Gastrocnemius medialis (tissue), 4 donors: ENCODE results near the gene FUCA2. TPM values are rescaled to one million over a fixed set of nuclear protein-coding genes. Genes with fewer than 3 reads are reported as not detected.

Experiments used
- ATAC-seq, 2 donors: fragments of 150-250 bp; one replicate each; pipeline ENCODE4 v1.9.1; 2016
- DNase-seq, 2 donors: peaks; one replicate each; pipeline ENCODE4 v3.0.0-alpha.2; 2019
- H3K27ac ChIP-seq, 4 donors: fragments of 200-600 bp; sonication (generic); 1 replicate in 1 of 4; 2 replicates in 3 of 4; pipeline ENCODE4 v1.5.1; 2016 to 2018; ENCODE audit warnings: mild to moderate bottlenecking in 2 of 4, moderate library complexity in 1 of 4
- H3K27me3 ChIP-seq, 3 donors: fragments of 200-600 bp; sonication (generic) in 2 of 3; 1 replicate in 1 of 3; 2 replicates in 2 of 3; pipeline versions ENCODE4 v1.5.1 to v1.6.0; 2016 to 2019; ENCODE audit warnings: mild to moderate bottlenecking in 1 of 3, moderate library complexity in 1 of 3
- H3K36me3 ChIP-seq, 2 donors: fragments of 200-600 bp; sonication (generic) in 1 of 2; one replicate each; pipeline ENCODE4 v1.5.1; 2017 to 2018
- H3K4me1 ChIP-seq, 2 donors: fragments of 200-600 bp; sonication (generic) in 1 of 2; one replicate each; pipeline ENCODE4 v1.5.1; 2016 to 2017; ENCODE audit warnings: mild to moderate bottlenecking in 2 of 2
- H3K4me3 ChIP-seq, 4 donors: fragments of 200-600 bp; sonication (generic) in 3 of 4; 1 replicate in 1 of 4; 2 replicates in 3 of 4; pipeline ENCODE4 v1.5.1; 2016 to 2019; ENCODE audit warnings: mild to moderate bottlenecking in 2 of 4
- H3K9me3 ChIP-seq, 3 donors: fragments of 200-600 bp; sonication (generic) in 2 of 3; 1 replicate in 1 of 3; 2 replicates in 2 of 3; pipeline ENCODE4 v1.5.1; 2016 to 2019
- POLR2A ChIP-seq, 2 donors: fragments of 450-650 bp; IDR thresholded peaks; one replicate each; pipeline ENCODE4 v1.6.1; 2017; ENCODE audit warnings: antibody characterized with exemption in 2 of 2, mild to moderate bottlenecking in 2 of 2, moderate library complexity in 2 of 2
- in situ Hi-C, 4 donors: fragments of 200-750 bp; cut with MboI; loops; one replicate each; pipeline versions ENCODE4 v1.15.0 to v1.8.0; 2017; ENCODE audit warnings: low sequenced_read_pairs in 4 of 4
- intact Hi-C: fragments of 100-400 bp; cut with DNase I; formaldehyde crosslinking; loops from one replicate; pipeline ENCODE4 v1.15.1; 2023; ENCODE audit warnings: low total_unique reads
- total RNA-seq, 4 donors: library from RNA; depleted of rRNA; stranded (reverse); fragments of >200 nt; gene quantifications; one replicate each; pipeline versions ENCODE4 v1.1.0 to v1.2.3, GENCODE V29; 2016
- TF ChIP-seq, protein P1 (sequence below), 5 experiments: fragments of 450-650 bp in 3 of 5; fragments of 200-600 bp in 2 of 5; sonication (generic) in 2 of 5; IDR thresholded peaks in 4 of 5; conservative IDR thresholded peaks in 1 of 5; 1 replicate in 4 of 5; 2 replicates in 1 of 5; pipeline ENCODE4 v1.5.1; 2016 to 2019; ENCODE audit warnings: antibody characterized with exemption in 5 of 5, mild to moderate bottlenecking in 3 of 5, moderate library complexity in 3 of 5

The FUCA2 gene
- total RNA-seq, 4 donors from 2014 or later, result 2.9 to 13.9 (median 6.3) TPM

DNA sequence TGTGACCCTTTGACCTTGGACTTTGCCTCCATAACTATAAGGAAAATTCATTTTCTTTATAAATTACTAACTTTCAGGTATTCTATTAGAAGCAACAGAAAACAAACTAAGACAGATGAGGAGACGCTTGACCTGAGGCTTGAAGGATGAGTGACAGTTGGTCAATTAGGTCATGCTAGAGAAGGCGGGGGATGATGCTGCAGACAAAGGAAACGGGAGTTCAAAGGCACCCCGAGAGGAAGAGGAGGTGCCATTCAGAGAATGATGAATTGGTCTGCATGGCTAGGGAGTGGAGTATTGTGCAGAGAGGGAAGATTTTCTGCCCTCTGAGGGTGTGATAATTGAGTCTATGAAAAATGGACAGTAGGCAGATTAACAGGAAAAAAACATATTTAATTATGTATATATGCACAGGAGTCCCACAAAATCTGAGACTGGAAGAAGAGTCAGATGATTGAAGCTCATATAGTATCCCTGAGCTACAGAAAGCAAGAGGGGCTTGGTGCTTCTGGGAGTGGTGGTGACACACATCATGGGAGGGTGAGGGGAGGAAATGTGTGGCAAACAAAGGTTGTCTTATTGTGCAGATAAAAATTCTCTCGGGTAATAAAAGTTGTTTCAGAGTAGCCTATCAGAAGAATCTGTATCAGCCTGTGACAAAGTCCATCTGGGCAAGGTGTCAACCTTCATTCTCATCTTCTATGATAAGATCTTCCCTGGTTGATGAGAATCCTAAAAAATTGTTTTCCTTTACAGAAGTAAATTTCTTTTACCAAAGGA, 20.4 kb upstream of the FUCA2 start:
- Histone ChIP-seq H3K4me1 (no peaks in the 10 kb centered on the region), H3K9me3 (no peaks in the 10 kb centered on the region), H3K27me3 (peaks cover 0 to 4% (median 0%) of the 10 kb centered on the region in 3 donors), H3K36me3 (no peaks in the 10 kb centered on the region), H3K4me3 (no peak overlapping the region), H3K27ac (no peak overlapping the region)
- intact Hi-C loops (no loop called here), in situ Hi-C loops (no loop called here)
- DNase-seq (no peak), ATAC-seq (no peak)
- TF ChIP-seq, protein P1, sequence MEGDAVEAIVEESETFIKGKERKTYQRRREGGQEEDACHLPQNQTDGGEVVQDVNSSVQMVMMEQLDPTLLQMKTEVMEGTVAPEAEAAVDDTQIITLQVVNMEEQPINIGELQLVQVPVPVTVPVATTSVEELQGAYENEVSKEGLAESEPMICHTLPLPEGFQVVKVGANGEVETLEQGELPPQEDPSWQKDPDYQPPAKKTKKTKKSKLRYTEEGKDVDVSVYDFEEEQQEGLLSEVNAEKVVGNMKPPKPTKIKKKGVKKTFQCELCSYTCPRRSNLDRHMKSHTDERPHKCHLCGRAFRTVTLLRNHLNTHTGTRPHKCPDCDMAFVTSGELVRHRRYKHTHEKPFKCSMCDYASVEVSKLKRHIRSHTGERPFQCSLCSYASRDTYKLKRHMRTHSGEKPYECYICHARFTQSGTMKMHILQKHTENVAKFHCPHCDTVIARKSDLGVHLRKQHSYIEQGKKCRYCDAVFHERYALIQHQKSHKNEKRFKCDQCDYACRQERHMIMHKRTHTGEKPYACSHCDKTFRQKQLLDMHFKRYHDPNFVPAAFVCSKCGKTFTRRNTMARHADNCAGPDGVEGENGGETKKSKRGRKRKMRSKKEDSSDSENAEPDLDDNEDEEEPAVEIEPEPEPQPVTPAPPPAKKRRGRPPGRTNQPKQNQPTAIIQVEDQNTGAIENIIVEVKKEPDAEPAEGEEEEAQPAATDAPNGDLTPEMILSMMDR (IDR thresholded peaks at IDR 0.05 in 4 of 5, conservative IDR thresholded peaks at IDR 0.05 in 1 of 5), result no peak
- no peak for TF ChIP-seq POLR2A (IDR thresholded peaks at IDR 0.05)

DNA sequence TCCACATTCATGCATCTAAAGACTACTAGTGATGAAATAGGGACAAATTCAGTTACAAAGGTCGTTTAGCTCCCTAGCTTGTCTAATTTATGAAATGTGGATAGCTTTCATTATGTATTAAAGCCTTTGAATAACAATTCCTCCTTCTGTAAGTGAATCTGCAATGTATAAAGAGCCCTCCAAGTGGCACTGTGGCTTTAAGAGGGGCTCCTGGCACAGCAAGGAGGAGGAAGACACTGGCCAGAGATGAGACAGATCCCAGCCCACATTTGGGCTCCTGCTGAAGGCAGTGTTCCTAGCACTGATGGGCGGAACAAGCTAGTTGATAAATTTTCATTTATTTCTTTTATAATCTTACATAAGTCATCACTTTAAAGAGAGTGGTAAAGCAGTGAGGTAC, 17.6 kb upstream of the FUCA2 start:
- ATAC-seq (no peak), DNase-seq (no peak)
- H3K9me3 ChIP-seq, result no peaks in the 10 kb centered on the region
- intact Hi-C loops, result no loop called here
- no peaks in the 10 kb centered on the region for H3K36me3 ChIP-seq
- no peaks in the 10 kb centered on the region for H3K27me3 ChIP-seq
- TF ChIP-seq, protein P1 (IDR thresholded peaks at IDR 0.05 in 4 of 5, conservative IDR thresholded peaks at IDR 0.05 in 1 of 5), result no peak
- no peak for TF ChIP-seq POLR2A (IDR thresholded peaks at IDR 0.05)
- H3K4me1 ChIP-seq, result no peaks in the 10 kb centered on the region
- H3K27ac ChIP-seq, result no peak overlapping the region
- no peak overlapping the region for H3K4me3 ChIP-seq
- in situ Hi-C loops, result no loop called here

DNA sequence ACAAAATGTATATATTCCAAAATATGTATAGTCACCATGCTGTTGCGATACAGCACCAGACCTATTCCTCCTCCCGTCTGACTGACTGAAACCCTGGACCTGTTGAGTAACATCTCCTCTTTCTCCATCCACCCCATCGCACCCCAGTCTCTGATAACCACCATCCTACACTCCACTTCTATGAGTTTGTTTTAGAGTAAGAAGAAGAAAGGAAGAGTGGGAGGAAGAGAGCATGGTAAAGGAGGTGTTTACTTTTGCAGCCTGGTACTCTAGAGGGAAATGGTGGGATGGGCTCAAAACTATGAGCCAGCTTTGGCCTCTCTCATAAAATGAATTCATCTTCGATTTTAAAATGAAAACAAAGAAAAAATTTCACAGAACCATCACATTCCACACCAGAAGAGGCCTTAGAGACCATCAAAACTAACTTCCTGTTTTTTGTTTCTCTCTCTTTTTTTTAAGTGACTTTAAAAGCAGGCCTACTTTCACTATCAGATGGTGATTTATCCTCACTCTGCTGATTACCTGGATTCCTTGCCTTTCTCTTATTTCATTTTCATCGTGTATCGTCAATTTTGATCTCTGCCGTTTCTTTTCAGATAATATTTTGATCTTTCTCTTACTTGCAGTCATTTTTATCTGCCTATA, 16.8 kb upstream of the FUCA2 start:
- no peak for TF ChIP-seq POLR2A (IDR thresholded peaks at IDR 0.05)
- TF ChIP-seq, protein P1 (IDR thresholded peaks at IDR 0.05 in 4 of 5, conservative IDR thresholded peaks at IDR 0.05 in 1 of 5), result no peak
- intact Hi-C loops, result no loop called here
- Histone ChIP-seq H3K9me3 (no peaks in the 10 kb centered on the region), H3K36me3 (no peaks in the 10 kb centered on the region), H3K4me1 (no peaks in the 10 kb centered on the region), H3K27ac (no peak overlapping the region), H3K4me3 (no peak overlapping the region), H3K27me3 (no peaks in the 10 kb centered on the region)
- DNase-seq (no peak), ATAC-seq (no peak)
- in situ Hi-C loops, result no loop called here

DNA sequence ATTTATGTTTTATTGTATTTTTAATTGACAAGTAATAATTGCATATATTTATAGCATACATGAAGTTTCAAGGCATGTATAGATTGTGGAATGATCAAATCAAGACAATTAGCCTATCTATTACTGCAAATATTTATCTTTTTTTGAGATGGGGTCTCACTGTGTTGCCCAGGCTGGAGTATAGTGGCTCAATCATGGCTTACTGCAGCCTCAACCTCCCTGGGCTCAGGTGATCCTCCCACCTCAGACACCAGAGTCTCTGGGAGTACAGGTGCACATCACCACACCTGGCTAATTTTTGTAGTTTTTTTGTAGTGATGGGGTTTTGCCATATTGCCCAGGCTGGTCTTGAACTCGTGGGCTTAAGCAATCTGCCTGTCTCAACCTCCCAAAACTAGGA, 16.2 kb upstream of the FUCA2 start:
- Histone ChIP-seq H3K27me3 (no peaks in the 10 kb centered on the region), H3K4me1 (no peaks in the 10 kb centered on the region), H3K27ac (no peak overlapping the region), H3K9me3 (no peaks in the 10 kb centered on the region), H3K4me3 (no peak overlapping the region), H3K36me3 (no peaks in the 10 kb centered on the region)
- ATAC-seq, result no peak
- in situ Hi-C loops, result no loop called here
- TF ChIP-seq POLR2A (IDR thresholded peaks at IDR 0.05), result no peak
- TF ChIP-seq, protein P1 (IDR thresholded peaks at IDR 0.05 in 4 of 5, conservative IDR thresholded peaks at IDR 0.05 in 1 of 5), result no peak
- intact Hi-C loops, result no loop called here
- no peak for DNase-seq
